NCI-H510A (cell line): ENCODE measurements around the gene CAPN2.
"Not testable (repeated sequence)": the region's sequence is repeated elsewhere in the genome, so short reads cannot be mapped to it uniquely, and the experiment has no call there.

Source experiments
- DNase-seq: peaks from one replicate; lab custom pipeline; 2025; lab: John Stamatoyannopoulos, UW

Gene CAPN2

DNA sequence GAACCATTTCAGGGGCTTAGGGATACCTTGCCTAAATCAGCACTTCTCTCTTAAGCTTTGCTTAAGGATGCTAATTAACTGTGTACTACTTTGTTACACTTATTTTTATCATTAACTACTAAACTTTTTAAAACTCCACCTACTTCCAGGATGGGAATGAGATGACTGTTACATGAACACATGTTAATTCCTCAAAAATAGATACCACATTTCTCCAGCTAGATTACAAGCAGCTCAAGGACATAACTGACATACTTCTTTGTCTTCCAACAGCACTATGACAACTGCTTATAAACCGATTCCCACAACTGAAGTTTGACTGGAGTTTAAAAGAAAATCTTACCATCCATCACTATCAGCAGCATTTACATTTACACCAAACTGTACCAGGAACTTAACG lies 79.7 kb downstream of the CAPN2 start:
- DNase-seq: no peak

DNA sequence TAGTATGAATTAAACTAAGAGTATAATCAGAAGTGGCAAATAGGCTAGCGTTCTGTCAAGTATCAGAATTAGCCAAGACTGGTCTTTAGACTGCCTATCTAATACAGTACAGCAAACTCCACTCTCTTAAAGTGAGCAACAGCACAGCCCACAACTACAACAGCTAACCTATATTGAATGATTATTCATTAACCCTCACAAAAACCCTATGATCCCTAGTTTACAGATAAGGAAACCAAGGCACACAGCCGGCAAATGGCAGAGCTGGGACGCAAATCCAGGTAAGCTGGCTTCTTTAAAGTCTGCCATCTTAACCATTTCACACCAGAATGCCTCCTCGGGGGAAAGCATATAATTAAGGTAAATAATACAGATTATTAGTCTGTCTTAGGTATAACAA lies 81.4 kb downstream of the CAPN2 start:
- no peak for DNase-seq

DNA sequence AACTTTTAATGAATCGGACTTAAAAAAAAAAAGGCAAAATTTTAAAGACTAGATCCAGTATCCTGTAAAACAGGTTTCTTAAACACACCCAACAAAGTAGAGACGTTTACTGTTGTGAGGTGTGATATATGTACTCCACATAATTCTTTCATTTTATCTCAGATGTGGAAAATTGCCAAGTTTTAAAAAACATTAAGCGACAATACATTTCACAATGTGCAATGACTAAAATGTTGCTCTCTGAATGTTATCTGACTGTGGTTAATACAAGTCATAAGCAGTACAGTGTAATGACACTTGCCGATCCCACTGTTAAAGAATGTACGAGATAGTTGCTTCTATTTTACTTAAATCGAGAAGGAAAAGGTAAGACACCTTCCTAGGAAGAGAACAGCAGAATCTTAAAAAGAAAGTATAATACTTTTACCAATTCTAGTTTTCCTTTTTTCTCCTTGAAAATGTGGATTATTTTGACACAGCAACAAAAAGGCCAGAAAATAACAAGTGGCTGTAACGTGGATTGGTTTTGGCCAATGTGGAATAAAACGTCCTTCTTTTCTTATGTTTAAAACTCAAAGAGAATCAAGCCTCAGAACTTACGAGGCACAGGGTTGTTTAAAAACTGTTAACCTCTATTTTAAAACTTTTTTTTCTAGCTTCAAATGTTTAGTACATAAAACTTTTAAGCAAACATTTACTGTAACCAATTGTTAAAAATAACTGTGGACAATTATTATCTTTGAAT lies 82.0 kb downstream of the CAPN2 start:
- DNase-seq: no peak

DNA sequence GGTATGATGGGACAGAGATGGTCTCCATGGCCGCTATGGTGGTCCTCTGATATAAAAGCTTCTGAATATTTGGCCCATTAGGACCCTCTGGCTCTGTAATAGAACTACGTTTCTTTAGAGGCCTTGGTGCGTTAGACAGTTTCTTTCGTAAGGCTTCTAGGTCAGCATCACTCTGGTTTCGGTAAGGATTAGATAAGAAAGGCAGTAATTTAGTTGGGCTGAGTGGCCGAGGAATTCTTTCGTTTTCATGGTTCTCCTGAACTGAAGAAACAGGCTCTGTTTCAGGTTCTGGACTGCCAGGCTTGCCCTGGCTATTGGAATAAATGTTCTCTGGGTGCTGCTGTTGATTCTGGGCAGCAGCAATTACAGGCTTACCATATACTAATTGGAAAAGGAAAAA lies 83.9 kb downstream of the CAPN2 start:
- DNase-seq: no peak

DNA sequence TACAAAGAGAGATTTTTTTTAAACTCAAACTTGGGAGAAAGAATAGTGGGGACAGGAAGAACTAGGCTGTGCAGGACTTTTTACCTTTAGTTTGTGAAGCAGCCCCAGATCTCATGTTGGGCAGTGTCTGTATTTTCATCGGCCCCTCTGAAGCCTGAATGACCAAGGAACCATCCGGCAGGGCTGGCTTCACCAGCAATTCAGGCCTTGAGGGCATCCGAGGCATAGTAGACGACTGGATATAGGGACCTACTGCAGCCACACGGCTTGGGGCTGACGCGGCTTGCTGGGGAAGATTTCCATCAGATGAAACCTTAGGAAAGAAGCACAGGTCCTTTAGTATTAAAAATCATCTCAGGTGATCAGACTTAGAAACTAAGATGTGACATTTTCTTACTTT lies 89.7 kb downstream of the CAPN2 start:
- DNase-seq: no peak

DNA sequence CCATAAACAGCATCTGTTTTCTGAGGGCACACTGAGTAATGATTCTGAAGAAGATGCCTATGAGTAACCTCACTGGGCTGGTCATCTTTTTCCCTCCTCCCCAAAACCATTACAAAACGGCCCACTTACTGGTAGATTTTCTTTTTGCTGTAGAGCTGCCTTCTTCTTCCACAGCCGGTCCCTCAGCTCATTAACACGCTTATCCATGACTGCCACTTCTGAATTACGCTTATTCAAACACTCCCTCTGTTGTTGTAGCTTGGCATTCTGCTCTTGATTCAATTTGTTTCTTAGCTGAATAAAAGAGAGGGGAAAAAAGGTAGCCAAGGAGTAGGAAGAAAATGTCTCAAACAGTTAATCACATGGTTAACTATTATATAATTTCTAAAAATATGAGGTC lies 90.3 kb downstream of the CAPN2 start:
- DNase-seq: no peak

DNA sequence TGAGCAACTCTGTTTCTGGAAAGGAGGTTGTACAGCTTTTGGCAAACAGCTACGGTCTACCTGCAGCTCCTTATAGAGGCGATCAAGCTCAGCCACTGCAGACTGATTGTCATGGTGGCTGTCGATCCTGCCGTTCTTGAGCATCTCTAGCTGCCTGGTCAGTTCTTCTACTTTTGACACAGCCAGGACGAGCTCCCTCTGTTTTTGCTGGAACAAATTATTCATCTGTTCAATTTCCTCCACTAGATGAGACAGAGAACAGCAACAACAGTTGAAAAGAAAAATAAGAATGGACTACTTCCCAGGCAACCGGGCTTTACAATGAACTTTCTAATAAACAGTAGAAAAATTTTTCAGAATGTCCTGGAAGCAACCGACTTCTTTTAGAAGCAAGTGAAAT lies 90.9 kb downstream of the CAPN2 start:
- no peak for DNase-seq

DNA sequence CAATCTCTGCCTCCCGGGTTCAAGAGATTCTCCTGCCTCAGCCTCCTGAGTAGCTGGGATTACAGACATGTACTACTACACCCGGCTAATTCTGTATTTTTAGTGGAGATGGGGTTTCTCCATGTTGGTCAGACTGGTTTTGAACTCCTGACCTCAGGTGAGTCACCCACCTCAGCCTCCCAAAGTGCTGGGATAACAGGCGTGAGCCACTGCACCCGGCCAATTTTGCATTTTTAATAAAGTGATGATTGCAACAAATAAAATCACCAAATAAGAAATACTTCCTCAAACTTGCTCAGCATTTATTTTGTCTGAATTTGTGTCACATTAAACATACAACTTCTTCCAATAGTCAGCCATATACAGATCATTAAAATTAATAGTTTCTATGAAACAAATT lies 97.6 kb downstream of the CAPN2 start:
- DNase-seq: not testable (repeated sequence)

DNA sequence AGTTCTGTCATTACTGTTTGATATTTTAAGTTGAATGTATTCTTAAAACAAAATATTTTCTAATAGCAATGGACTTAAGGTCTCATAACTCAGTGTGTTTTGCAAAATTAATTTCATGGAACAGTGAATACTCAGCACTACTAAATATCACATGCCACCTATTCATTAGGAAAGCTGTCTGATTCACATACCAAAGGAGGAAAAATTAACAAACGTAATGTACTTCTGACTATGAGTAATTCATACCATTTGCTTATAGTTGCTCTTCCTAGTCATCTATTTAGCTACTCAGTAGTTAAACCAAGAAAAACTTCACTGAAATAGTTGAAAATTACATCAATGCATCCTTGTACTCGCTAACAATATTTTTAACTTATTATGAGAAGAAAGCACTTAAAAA lies 98.2 kb downstream of the CAPN2 start:
- no peak for DNase-seq

DNA sequence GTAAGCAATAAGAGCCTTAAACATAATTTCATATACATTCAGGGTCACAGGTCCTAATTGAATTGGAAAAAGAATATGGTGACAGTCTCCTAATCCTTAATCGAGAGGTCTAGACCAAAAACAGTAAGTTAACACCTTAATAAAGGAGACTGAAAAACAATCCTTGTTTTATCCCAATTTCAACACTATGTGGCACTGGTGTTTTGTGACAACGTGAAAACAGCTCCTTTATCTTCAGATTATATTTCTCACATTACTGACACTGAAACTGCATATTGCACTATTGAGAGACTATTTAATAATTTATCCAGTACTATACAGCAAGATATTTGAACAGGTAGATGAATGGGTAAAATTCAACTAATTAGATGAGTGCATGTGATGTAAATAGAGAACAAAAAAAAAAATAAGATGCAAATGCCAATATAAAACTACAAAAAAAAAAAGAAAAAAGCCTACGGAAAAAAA lies 99.3 kb downstream of the CAPN2 start:
- DNase-seq: no peak

DNA sequence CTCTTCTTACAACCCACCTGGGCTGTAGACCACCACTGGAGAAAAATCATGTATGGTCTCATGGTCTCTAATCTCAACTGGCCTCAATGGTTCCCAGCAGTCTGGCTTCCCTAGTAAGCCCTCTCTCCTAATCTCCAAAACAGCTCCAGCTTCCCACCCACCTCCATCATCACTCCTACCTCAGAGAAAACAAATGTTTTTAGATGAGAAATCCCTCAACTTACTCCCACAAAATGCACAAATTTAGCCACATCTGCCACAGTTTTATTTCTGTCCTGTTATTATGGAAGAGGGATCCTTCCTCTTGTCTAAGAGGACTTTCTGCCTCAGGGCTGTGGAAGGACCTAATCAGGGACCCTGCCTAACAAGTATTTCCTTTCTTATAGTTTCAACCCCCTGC lies 101.3 kb downstream of the CAPN2 start:
- DNase-seq: no peak

DNA sequence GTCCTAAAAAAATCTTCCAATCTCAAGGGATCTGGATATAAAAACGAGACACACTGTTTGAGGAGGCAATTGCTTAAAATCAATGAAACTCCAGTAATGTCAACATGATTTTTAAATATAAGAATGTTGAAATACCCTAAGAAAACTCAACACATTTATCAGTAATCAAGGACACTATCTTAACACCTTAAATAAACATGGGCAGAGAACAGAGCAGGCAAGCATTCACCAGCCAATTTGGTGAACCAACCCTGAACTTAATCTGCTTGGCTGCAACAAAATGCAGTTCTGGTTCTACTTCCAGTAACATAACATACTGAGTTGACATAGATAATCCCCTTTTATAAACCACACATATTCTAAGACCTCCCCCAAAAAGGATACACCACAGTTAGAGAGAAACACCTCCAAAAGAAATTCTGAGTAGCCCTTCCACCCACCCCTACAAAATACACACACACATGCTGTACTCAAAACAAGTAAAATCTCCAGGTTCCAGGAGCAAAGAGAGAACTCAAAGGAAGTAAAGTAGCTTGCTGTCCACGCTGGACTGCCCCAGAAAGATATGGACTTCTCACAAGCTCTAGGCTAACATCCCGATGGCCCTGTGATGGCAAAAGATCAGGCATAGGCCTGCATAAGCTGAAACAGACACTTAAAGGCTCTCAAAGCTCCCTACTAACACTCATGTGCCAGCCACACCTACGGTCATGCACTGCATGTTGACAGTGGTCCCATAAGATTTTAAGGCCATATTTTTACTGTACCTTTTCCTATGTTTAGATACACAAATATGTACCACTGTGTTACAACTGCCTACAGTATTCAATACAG lies 102.9 kb downstream of the CAPN2 start:
- DNase-seq: no peak

DNA sequence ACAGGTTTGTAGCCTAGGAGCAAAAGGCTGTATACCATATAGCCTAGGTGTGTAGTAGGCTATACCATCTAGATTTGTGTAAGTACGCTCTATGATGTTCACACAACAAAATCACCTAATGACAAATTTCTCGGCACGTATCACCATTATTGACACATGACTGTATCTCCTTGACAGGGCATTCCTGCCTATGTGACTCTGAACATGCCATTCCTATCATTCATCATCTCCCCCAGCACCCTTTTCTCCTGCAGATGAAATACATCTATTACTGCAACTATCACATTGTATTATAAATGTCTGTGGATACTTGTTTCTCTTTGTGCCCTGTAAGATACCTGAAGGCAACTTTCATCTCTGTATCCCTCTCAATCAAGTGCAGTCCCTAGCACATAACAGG lies 103.5 kb downstream of the CAPN2 start:
- DNase-seq: no peak

DNA sequence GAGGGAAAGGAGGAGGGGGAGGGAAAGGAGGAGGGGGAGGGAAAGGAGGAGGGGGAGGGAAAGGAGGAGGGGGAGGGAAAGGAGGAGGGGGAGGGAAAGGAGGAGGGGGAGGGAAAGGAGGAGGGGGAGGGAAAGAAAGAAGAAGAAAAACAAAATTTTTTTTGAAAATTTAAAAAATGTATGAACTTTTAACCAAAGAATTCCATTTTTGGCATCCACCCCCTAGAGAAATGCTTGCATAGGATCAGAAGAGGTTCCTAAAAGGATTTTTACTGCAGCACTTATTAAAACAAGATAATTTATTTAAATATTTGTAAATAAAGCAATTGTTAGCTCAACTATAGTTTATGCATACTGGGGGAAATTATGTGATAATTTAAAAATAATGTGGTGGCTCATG lies 104.9 kb downstream of the CAPN2 start:
- DNase-seq: not testable (repeated sequence)

DNA sequence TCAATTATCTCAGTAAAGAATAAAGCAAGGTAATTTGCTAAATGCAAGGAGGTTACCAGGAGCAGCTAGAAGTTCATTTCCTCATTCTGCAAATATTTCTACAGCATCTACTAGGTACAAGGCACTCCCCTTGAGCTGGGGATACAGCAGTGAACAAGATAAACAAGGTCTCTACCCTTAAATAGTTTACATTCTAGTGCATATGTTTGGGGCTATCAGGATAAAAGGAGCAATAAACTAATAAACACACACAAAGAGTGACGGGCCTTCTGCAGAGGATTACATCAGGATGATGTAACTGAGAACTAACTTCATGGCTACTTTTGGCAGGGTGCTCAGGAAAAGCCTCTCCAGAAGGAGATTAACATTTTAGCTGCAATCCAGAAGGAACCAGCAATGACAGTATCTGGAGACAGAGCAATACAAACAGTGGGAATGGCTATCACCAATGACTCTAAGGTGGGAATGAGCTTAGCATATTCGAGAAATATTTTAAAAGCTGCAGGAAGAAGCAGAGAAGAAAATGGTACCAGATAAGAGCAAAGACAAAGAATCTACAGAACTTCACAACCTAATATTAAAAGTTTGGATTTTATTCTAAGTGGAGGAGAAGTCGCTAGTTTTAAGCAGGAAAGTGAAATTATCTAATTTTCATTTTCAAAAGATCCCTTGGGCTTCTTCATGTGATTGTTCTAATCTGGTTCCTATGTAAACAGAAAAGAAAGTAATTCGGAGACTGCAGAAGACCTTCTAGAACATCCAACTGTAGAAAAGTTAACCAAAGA lies 107.6 kb downstream of the CAPN2 start:
- DNase-seq: no peak

DNA sequence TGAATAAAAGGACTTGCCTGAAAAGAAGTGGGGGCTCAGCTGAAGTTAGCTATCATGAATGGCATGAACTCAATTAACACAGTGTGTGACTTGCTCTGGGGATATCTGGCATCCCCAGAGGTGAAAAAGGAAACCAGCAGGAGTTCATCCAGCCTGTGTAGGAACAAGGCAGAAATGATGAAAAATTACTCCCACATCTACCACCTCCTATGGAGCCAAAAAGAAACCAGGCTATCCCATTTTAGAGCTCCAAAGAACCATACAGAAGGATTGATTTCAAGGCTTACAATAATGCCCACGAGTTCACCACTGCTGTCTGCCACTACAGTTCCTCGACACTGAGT lies 108.1 kb downstream of the CAPN2 start:
- DNase-seq: no peak

DNA sequence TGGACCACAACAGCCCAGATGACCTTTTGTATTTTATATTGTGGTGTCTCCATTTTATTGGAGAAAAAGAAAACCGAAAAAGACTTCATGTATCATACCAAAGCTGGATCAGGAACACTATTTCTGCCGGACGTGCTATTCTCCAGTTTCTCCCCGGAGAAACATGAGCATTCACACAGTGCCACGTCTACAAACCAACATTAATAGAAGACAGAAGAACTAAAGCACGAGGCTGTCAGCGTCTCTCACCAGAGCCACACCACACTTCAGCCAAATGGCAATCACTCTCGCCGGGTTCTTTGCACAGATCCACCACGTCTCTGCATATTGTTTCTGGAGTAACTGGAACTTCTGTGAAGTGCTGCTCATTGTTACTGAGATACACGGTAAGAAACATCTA lies 108.6 kb downstream of the CAPN2 start:
- DNase-seq: no peak

DNA sequence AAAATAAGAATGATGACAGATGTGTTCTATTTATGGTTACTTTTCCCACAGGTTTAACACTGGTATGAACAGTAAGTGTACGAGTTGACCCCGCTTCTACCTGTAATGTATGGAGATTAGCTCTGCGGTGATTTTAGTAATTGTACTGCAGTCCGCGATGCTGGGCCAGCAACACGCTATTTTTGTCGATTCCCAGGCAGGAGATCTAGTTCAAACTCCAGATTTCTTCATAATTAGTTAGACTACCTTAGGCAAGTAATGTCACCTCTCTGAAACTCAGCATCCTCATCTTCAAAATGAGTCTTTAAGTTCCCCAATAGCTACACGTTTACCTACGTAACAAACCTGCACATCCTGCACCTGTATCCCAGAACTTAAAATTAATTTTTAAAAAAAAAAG lies 111.9 kb downstream of the CAPN2 start:
- DNase-seq: no peak

DNA sequence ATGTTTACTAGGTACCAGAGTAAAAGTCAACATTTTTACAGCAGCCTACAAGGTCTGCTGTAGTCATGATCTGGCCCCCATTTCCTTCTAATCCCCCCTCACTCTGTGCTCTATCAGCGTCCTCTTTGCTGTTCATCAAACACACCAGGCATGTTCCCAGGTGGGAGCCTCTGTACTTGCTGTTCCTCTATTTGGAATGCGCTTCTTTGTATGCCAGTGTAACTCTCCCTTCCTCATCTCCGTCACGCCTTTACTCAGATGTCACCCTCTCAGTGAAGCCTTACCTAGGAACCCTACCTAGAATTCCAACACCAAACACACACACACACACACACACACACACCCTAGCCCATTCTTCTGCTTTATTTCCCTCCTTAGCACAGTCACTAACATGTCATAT lies 112.4 kb downstream of the CAPN2 start:
- DNase-seq: no peak
